EH (cell line): ENCODE data around the gene LYSMD3.

Experiments
- DNase-seq: peaks from one replicate; pipeline ENCODE4 v3.0.0-alpha.2; 2015; ENCODE audit warnings: low read depth

LYSMD3 gene

GRCh38 chr5:90479611-90480385, 49.6 kb downstream of the LYSMD3 start:
- peak; percentile 55 for DNase-seq

- no peak for DNase-seq
Measured at GRCh38 chr5:90477621-90478215, 51.7 kb downstream of the LYSMD3 start.

GRCh38 chr5:90477073-90477472, 52.3 kb downstream of the LYSMD3 start:
- peak; percentile 46 for DNase-seq

GRCh38 chr5:90476391-90476790, 53.0 kb downstream of the LYSMD3 start:
- DNase-seq, result no peak

- no peak for DNase-seq
Measured at GRCh38 chr5:90475436-90475980, 53.9 kb downstream of the LYSMD3 start.

GRCh38 chr5:90474235-90475107, 54.9 kb downstream of the LYSMD3 start, which contains the start of the genes MBLAC2 and POLR3G:
MBLAC2 (minus strand) TSS chr5:90474771; CDS start chr5:90474292, 479 bp downstream.
POLR3G (plus strand) TSS chr5:90474864; CDS start chr5:90485568, 10,704 bp downstream.
- peak; percentile 91 for DNase-seq

GRCh38 chr5:90473396-90474234, 55.8 kb downstream of the LYSMD3 start:
- DNase-seq, result peak; percentile 47

- DNase-seq, result no peak
Measured at GRCh38 chr5:90472783-90473395, 56.5 kb downstream of the LYSMD3 start.
